Epidermal melanocyte (primary cell): ENCODE measurements around the gene RUNX2.

Experiments
- DNase-seq: peaks from one replicate; pipeline ENCODE4 v3.0.0; 2011; ENCODE audit warnings: low spot score; ENCODE audit not compliant: insufficient read length

Gene RUNX2

DNA sequence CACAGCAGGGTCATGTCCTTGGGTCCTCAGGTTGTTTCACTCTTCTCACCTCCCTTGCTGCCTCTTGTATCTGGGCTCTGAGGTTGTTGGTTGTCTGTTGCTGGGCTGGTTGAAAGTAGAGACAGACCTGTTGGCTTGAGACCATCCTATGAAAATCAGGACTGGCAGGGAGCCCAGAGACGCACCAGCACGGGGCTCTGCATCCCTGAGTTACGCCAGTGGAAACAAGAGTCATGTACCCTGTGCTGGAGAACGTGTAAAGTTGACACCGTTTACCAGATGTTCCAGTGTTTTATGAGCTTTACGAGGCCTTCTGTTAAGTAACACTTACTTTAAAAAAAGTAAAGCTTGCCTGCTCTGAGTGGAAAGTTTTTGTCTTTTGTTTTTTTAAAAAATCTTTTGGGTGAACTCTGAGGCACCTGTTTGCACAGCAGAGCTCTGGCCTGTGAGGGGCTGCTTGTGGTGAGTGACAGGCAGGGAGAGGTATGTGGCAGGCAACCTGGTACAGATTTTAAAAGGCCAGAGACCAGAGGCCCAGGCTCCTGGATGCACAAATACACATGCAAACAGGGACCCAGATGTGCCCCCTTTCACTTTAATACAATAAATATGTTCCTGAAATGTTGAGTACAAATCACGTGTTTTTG, 309.6 kb downstream of the RUNX2 start:
- no peak for DNase-seq

DNA sequence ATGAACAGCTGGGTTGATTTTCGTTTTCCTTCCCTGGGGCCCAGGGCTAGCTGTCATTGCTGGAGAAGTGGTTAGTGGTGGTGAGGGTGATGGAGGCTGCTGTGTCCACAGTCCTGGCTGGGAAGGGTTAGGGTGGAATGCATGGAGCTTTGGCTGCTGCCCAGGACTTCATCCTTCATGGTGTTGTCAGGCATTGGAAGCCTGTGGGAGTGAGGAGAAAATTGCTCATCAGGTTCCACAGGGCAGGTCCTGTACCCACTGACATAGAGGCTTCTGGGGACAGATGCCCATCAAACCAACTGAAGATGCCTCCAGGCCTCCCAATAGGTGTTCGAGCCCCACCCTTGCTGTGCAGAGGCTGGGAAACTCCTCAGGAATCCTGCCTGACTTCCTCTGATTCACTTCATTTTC, 312.0 kb downstream of the RUNX2 start:
- DNase-seq = no peak

DNA sequence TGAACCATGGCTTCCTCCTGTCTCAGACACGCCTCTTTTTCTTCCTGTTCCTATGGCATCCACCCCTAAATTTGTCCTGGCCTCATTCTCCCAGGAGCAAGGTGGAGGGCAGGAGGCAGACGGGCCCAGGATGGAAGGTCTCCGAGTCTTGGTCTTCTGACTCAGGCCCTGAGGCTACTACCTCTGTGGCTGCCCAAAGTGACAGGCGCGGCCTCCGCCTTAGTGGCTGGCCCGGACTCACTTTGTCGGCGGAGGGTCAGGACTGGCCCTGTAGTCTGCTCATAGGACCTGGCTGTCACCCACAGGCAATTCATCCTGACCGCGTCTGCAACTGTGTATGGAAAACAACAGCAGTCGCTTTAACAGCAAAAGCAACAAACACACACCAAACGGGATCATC, 312.7 kb downstream of the RUNX2 start:
- no peak for DNase-seq

DNA sequence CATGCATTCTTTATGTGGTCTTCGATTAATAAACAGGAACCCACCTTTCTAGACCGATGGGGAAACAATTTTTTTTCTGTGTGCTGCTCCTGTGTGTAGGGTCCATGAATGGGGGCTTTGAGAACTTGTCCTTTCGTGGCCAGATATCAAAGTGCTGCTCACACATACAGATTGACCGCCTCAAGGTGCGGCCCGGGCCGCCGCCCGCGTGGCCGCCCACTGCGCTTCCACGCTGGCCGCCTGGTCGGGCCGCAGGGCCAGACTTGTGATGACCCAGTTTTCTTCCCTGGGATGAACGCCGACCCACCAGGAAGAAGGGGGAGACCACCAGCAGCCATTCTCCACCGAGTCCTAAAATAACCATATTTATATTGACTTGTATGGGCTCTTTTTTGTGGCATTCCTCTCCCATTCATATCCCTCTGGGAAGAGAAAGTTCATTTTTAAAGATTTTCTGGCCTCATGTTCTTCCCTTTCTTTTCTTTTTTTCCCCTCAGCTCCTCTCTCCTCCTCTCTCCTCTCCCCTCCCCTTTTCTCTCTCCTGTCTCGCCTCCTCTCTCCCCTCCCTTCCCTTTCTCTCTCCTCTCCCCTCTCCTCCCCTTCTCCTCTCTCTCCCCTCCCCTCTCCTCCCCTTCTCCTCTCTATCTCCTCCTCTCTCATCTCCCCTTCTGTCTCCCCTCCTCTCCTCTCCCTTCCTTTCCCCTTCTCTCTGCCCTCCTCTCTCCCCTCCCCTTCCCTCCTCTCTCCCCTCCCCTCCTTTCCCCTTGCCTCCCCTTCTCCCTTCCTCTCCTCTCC, 314.4 kb downstream of the RUNX2 start:
- DNase-seq = no peak

DNA sequence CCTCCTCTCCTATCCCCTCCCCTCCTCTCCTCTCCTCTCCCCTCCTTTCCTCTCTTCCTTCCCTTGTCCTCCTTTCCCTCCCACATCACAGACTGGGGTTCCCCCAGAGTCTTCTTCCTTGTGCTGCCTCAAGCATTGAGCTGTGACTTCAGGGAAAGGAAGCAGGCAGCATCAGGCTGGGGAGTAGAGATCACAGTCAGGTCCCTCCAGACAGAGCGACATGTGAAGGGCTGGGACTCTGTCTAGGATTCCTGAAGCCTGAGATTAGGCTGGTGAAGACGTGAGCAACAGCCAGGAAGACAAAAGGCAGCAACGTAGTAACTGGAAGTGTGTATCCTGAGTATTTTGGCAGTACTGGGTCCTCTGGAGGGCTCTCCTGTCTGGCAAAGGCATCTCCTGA, 315.0 kb downstream of the RUNX2 start:
- DNase-seq = no peak

DNA sequence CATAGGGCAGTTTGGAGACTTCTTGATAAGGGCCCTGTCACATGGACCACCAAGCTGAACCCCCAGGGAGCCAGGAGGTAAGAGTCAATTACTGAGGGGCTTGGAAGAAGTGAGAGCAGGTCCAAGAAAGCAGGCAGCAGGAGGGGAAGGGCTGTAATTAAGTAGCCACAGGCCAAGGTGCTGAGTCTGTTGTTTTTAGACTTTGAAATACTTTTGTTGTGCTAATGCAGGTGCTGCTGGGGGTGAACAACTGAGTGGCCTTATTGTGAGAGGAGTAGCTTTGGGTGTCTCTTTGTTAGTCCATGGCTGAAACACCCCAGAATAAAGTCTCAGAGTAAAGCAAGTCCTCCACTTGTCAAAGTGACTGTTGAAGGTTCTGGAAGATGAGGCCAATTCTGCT, 316.6 kb downstream of the RUNX2 start:
- DNase-seq = no peak

DNA sequence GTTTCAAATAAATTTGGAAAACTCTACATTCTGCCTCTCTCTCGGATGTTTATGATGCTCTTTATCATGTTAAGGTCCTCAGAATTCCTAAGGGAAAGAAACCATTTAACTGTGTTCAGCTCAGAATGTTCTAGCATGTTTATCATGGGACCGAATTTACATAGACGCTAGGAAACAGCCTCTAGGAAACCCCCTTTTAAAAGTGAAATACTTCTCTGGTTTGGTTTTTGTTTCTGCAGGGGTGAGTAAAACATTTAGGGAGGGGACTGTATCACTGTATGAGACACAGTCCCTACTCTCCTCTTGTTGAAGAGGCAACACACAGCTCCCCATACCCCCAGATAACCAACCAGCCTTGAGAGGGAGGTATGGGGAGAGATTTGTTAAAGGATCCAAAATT, 317.2 kb downstream of the RUNX2 start:
- no peak for DNase-seq

DNA sequence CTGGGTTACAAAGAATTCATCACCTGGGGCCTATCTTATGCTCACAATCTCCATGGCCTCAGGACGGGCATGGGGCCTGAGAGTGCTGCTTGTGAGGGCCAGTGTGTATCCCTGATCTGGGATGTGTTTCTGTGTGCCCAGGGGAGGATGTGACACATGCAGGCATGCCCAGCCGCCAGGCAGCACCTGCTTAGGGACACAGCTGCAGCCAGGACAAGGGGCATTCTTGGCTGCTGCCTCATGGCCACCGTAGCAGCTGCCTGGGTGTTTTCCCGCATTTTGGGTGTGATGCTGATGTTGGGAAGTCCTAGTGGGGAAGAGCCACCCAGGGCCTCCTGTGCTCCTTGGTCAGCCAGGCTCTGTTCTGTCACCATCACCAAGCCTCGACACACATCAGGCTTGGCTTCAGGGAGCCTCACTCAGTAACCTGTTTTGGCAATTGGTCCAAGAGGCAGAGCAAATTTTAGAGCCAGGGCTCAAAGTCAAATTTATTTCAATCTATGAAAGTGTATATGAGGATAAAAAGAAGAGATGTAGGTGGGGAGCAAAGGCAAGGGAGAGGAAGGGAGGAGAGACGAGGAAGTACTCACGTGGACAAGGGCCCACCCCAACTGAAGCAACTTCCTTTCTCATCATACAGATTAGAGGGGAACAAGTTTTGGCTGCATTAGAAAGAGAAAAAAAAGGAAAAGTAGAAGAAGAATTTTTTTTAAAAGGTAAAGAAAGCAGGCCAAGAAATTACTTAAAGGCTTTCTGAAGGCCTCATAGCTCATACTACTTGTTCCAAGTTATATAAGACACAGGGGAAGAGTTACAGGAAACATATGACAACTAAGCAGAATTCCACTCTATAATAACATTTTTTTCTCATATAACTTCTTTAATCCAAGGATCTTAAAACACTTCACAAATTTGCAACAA, 319.5 kb downstream of the RUNX2 start:
- DNase-seq = no peak

DNA sequence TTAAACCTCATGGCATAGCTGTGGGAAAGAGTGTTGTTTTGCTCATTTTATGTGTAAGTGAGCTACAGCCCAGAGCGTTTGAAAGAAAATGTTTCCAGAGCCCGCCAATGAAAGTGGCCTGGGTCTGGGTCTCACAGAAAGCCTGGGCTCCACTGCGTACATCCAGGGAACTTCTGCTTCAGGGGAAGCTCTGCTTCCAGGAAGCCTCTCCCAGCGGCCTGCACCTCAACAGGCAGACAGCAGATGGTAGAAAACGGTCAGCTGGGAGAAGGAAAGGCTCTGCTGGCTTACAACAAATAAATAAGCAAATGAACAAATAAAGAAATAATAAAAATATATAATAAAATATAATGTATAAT, 320.1 kb downstream of the RUNX2 start:
- no peak for DNase-seq

DNA sequence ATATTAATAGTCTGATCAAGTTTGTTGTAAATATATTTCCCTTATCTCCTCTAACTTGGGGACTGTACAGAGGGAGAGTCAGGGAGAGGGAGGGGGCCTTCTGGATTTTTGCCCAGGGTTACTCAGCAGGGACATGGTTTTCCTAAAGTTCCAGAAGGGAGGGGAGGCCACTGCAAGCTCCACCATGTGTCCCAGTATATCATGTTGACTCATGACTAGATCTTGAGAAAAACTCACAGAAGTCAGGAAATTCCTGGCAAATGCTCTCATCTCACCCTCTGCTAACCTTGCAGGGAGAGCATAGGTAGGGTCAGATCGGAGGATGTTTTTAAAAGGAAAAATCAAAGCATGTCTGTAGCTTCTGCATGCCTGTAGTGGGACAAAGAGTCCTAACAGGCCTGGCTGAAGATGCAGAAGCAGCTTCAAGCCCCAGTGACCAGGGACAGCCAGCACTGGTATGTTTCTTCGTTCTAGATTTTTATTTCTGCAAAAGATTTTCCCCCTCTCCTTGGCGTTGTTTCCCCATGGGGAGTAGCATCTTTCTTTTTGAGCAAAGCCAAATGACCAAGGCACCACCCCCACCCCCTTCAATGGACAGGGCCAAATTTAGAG, 322.5 kb downstream of the RUNX2 start:
- DNase-seq = peak; percentile 32

DNA sequence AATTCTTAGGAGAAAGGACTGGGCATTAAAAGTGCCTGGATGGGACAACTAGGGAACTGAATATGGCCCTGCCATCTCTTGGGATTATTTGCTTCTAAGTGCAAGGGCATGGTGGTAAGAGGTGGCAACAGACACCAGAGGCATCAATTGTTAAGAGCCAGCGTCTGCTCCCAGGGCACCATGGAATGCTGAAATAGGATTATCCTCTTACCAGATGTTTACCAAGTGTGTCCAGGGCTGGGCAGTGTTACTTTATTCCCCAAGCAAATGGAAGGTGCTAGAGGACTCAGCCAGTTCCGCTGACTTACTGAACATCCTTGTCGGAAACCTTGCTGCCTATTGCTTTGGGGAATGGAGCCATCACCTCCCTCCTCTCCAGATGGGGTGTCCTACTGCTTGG, 323.2 kb downstream of the RUNX2 start:
- DNase-seq = no peak

DNA sequence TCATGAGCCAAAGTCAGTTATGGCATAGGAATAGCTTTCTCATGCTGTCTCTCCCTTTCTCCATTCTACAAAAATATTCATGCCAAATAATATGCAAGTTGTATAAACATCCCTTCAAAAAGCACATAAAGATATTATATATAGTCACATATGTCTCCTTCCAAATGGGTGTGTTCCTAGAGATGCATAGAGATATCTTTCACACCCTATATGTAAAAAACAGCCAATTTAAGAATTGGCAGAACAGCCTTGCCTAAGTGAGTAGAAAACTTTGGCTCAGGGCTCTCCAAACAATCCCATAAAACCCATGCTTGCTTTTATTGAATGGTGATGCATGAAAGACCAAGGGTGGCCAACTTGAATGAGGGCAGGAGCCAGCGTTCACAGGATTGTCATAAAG, 324.3 kb downstream of the RUNX2 start:
- no peak for DNase-seq

DNA sequence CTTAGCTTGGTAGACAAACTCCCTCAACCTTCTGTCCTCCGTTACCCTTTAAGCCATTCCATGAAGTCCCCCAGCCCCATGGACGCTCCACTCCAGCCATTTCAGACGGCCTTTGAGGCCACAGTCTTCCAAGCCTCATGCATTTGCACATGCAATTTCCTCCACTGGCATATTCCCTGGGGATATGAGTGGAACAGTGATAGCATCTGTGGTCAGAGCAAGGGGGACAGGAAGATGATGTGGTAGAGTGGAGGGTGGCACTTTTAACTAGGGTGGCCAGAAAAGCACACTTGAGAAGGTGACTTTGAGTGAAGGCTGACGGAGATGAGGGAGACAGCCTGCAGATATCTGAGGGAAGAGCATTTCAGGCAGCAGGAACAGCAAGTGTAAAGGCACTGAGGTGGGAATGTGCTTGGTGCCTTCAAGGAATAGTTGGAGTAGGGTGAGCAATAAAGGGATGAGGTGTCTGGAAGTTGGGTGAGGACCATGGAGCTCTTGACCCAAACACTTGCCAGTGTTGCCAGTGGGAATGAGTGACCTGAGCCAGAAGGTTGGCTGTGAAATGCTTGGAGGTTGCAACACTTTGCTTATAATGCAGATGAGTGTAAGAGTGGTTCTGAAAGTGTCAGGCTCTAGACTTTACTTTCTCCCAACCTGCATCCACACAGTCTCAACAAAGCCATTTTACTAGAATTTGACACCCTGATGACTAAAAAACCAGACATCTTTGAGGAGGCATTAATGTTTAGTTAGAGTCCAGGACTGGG, 325.2 kb downstream of the RUNX2 start:
- DNase-seq = no peak

DNA sequence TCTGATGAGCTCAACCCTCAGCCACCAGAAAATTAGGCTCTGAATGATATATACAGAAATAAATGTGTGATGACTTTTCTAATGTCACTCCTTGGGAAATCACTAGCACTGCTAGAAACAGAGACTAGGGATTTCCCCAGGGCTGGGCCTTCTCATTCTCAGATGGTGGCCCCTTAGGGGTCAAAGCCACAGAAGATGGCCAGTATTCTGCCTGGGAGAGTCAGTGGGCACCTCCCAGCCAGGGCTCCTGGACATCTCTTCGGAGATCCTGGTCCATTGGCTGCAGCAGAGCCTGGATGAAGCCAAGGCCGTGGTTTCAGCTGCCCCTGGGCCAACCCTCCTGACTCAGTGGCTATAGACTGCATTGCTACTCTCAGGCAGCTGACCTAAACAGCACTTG, 326.5 kb downstream of the RUNX2 start:
- no peak for DNase-seq

DNA sequence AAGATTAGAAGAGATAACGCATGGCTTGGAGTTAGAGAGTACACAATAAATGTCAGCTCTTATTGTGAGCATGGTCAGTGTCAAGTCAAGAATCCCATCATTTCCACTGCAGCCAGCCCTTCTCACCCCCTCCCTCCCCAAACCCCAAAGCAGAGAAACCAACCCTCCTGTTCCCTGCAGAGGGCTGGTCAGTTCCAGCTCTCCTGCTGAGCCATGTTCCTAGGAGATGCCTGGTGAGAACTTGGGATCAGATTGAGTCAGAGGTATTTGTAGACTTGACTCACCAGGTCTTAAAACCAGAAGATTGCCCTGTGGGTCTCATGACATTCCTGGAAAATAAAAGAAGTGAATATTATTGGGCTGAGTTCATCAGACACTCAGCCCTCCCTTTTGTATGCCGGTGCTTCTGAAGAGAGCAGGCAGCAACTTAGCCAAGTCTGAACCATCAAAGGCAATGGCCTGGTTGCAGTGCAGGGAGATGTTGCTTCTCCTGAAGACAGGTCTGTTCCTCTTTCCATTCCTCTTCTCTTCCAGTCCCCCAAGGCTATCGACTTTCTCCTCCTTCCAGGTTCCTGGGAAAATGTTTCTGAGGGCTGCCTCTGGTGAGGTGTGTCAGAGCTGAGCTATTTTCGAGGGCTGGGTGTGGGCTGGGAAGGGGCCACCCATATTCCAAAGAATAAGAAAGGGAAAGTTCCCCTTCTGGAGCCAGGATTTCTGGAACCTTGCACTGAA, 327.8 kb downstream of the RUNX2 start:
- DNase-seq = peak; percentile 78

DNA sequence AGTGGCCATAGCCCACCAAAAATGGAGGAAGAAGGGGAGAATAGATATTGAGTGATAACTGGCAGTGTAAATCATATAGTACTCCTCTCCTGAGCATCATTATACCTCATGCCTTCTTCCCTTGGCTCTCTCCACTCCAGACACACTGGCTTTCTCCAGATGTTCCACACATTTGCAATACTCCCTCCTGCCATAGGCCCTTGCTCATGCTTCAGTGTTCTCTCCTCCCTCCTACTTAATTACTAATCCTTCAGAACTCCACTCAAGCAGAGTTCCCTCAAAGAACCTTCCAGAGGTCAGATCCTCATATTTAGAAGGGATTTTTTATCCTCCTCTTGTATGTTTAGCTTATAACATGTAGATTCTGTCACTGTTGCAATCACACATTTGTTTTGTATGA, 329.1 kb downstream of the RUNX2 start:
- DNase-seq = no peak

DNA sequence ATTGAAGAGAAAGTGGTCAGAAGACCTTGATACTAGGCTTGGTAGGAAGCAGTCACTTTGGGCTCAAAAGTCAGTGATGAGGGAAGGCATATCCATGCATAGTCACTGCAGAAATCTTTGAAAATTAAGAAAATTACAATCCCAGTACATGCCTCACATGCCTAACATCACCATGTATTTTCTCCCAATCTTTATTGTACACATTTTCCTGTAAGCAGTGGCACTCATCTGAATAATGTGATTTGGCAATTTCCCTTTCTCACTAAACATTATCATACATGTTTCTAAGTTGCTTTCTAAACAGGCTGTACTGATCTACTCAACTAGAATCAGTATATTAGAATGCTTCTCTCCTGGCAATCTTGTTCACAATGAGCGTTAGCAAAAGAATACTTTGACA, 330.3 kb downstream of the RUNX2 start:
- no peak for DNase-seq

DNA sequence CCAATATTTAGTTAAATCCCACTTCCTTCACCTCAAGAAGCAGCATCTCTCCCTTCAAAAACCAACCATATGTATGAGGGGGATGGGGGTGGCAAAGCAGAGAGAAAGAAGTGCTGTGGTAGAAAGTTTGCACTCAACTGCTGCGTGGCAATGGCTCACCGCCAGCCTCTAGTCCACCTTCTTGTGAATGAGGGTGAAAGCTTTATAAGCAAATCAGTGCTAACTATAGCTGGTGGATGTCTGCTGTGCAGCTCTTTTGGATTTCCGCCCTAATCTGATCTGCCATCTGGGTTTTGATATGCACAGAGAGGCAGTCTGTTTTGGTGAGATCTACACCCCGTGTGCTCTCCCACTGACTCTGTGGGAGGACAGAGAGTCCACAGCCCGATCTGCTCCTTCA, 330.8 kb downstream of the RUNX2 start:
- DNase-seq = no peak

DNA sequence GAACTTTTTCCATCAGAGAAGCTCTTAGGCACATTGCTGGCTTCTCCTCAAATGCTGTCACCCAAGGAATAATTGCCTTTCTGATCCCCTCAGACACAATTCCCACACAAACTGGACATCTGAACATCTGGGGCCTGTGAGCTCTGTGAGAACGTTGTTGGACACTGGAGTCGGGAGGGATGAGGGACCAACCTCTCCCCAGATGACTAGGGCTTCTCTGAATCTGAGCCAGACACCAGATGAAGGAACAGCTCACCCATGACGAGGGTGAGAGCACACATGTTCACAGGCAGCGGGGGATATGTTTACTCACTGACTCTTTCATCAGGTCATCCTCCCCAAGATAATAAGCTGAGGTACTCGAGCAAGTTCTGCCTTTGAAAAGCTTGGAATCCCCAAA, 333.5 kb downstream of the RUNX2 start:
- no peak for DNase-seq
